SK-N-SH (cell line): ENCODE results near the gene NR1H4. TPM values are rescaled to one million over a fixed set of nuclear protein-coding genes. Genes with fewer than 3 reads are reported as not detected.

Experiments used
- CTCF ChIA-PET: fragments of 300-600, 350-600 bp; formaldehyde crosslinking; extraction: SDS; loops from one replicate; lab custom pipeline; 2021; lab: Yijun Ruan, JAX
- POLR2A ChIA-PET: fragments of 350-600 bp; sonication (Branson Sonifier 250); formaldehyde crosslinking; extraction: SDS; loops from one replicate; lab custom pipeline; 2020; ENCODE audit warnings: antibody characterized with exemption, inconsistent platforms; lab: Yijun Ruan, JAX
- DNase-seq: peaks from one replicate; pipeline ENCODE4 v3.0.0; 2012
- H2AFZ ChIP-seq: fragments of 200-600 bp; sonication (generic); 2 replicates; pipeline ENCODE4 v1.8.1; 2016; ENCODE audit warnings: antibody characterized with exemption, mild to moderate bottlenecking, low read depth
- H3F3A ChIP-seq: fragments of 200-600 bp; sonication (generic); replicated peaks from 2 replicates; pipeline ENCODE3; 2016; ENCODE audit warnings: antibody characterized with exemption, mild to moderate bottlenecking; ENCODE audit not compliant: insufficient read depth
- H3K27ac ChIP-seq, 2 experiments: fragments of 200-500 bp in 1 of 2; fragments of 200-600 bp in 1 of 2; sonication (Bioruptor generic) in 1 of 2; sonication (generic), shearing (Covaris generic) in 1 of 2; 2 replicates each; pipeline versions ENCODE4 v1.5.1 to v1.6.1; 2014 to 2016; ENCODE audit warnings: low read depth in 2 of 2, inconsistent platforms in 1 of 2, low read length in 1 of 2, mild to moderate bottlenecking in 1 of 2, mixed read lengths in 1 of 2
- H3K27me3 ChIP-seq: fragments of 200-600 bp; sonication (generic), shearing (Covaris generic); 2 replicates; pipeline ENCODE4 v1.6.1; 2016; ENCODE audit warnings: mixed run types; ENCODE audit not compliant: insufficient read depth
- H3K36me3 ChIP-seq, 2 experiments: fragments of 200-500 bp in 1 of 2; fragments of 200-600 bp in 1 of 2; sonication (Bioruptor generic) in 1 of 2; sonication (generic) in 1 of 2; replicated peaks in 1 of 2; 2 replicates each; pipeline versions ENCODE3 to v1.5.1; 2014 to 2016; ENCODE audit warnings: low read length in 1 of 2, mild to moderate bottlenecking in 1 of 2; ENCODE audit not compliant: insufficient read depth in 2 of 2, control insufficient read depth in 1 of 2
- H3K4me1 ChIP-seq, 2 experiments: fragments of 200-500 bp in 1 of 2; fragments of 200-600 bp in 1 of 2; sonication (Bioruptor generic) in 1 of 2; sonication (generic), shearing (Covaris generic) in 1 of 2; 2 replicates each; pipeline versions ENCODE4 v1.5.1 to v1.6.1; 2014 to 2016; ENCODE audit warnings: low read depth in 1 of 2, low read length in 1 of 2, mixed run types in 1 of 2; ENCODE audit not compliant: insufficient read depth in 2 of 2, control insufficient read depth in 1 of 2
- H3K4me2 ChIP-seq: fragments of 200-600 bp; sonication (generic), shearing (Covaris generic); 2 replicates; pipeline ENCODE4 v1.6.1; 2017; ENCODE audit warnings: mixed run types
- H3K4me3 ChIP-seq, 2 experiments: fragments of 200-500 bp in 1 of 2; fragments of 200-600 bp in 1 of 2; sonication (Bioruptor generic) in 1 of 2; sonication (generic), shearing (Covaris generic) in 1 of 2; 2 replicates each; pipeline versions ENCODE4 v1.5.1 to v1.8.1; 2014 to 2016; ENCODE audit warnings: low read depth in 2 of 2, inconsistent platforms in 1 of 2, low read length in 1 of 2, mild to moderate bottlenecking in 1 of 2, mixed read lengths in 1 of 2, moderate library complexity in 1 of 2
- H3K79me2 ChIP-seq: fragments of 200-600 bp; sonication (generic); 2 replicates; pipeline ENCODE4 v1.8.1; 2017; ENCODE audit warnings: mild to moderate bottlenecking; ENCODE audit not compliant: insufficient read depth
- H3K9ac ChIP-seq: fragments of 200-600 bp; sonication (generic); 2 replicates; pipeline ENCODE4 v1.6.1; 2017; ENCODE audit warnings: mixed run types
- H3K9me2 ChIP-seq: fragments of 200-600 bp; sonication (generic); 2 replicates; pipeline ENCODE4 v1.6.1; 2017; ENCODE audit warnings: mixed run types
- H3K9me3 ChIP-seq: fragments of 200-600 bp; sonication (generic); 2 replicates; pipeline ENCODE4 v1.6.1; 2017; ENCODE audit warnings: mixed run types, mild to moderate bottlenecking, moderate library complexity
- H4K20me1 ChIP-seq: fragments of 200-600 bp; sonication (generic); 2 replicates; pipeline ENCODE4 v1.6.1; 2017; ENCODE audit warnings: mild to moderate bottlenecking, mixed run types; ENCODE audit not compliant: insufficient read depth
- CTCF ChIP-seq: fragments of 200-600 bp; sonication (generic); IDR thresholded peaks from 2 replicates; pipeline ENCODE4 v1.6.1; 2017; ENCODE audit warnings: antibody characterized with exemption, mild to moderate bottlenecking, moderate library complexity
- ELF1 ChIP-seq: IDR thresholded peaks from 2 replicates; pipeline ENCODE4 v1.4.0; 2012
- EZH2phosphoT487 ChIP-seq: fragments of 200-600 bp; sonication (generic); IDR thresholded peaks from 2 replicates; pipeline ENCODE4 v1.6.1; 2017; ENCODE audit warnings: low read depth, mixed run types, mild to moderate bottlenecking, antibody characterized with exemption, moderate library complexity, borderline replicate concordance
- FOXM1 ChIP-seq: IDR thresholded peaks from 2 replicates; pipeline ENCODE4 v1.4.0; 2012; ENCODE audit warnings: low read depth, mild to moderate bottlenecking
- GABPA ChIP-seq: IDR thresholded peaks from 2 replicates; pipeline ENCODE4 v1.4.0; 2012; ENCODE audit warnings: low read depth, mild to moderate bottlenecking
- JUND ChIP-seq: IDR thresholded peaks from 2 replicates; pipeline ENCODE4 v1.4.0; 2012
- MAX ChIP-seq: IDR thresholded peaks from 2 replicates; pipeline ENCODE4 v1.4.0; 2012; ENCODE audit warnings: low read depth
- NFIC ChIP-seq: IDR thresholded peaks from 2 replicates; pipeline ENCODE4 v1.4.0; 2012; ENCODE audit warnings: borderline replicate concordance
- NRF1 ChIP-seq: IDR thresholded peaks from 2 replicates; pipeline ENCODE4 v1.6.1; 2012; ENCODE audit warnings: low read depth, mild to moderate bottlenecking, low read length
- RAD21 ChIP-seq: IDR thresholded peaks from 2 replicates; pipeline ENCODE4 v1.6.1; 2012; ENCODE audit warnings: mild to moderate bottlenecking, low read length
- RCOR1 ChIP-seq: fragments of 150-350 bp; IDR thresholded peaks from 2 replicates; pipeline ENCODE4 v1.6.1; 2017; ENCODE audit warnings: antibody characterized with exemption, low read length
- RFX5 ChIP-seq: IDR thresholded peaks from 2 replicates; pipeline ENCODE4 v1.6.1; 2012; ENCODE audit warnings: mild to moderate bottlenecking, improper control_type of control experiment, low read length
- RXRA ChIP-seq: IDR thresholded peaks from 2 replicates; pipeline ENCODE4 v1.4.0; 2012; ENCODE audit warnings: low read depth, mild to moderate bottlenecking, borderline replicate concordance
- SIN3A ChIP-seq: IDR thresholded peaks from 2 replicates; pipeline ENCODE4 v1.6.1; 2012; ENCODE audit warnings: low read depth, mild to moderate bottlenecking, low read length, moderate library complexity, borderline replicate concordance
- SMC3 ChIP-seq: IDR thresholded peaks from 2 replicates; pipeline ENCODE4 v1.6.1; 2012; ENCODE audit warnings: low read depth, low read length, improper control_type of control experiment
- TCF12 ChIP-seq: IDR thresholded peaks from 2 replicates; pipeline ENCODE4 v1.4.0; 2012
- TEAD4 ChIP-seq: IDR thresholded peaks from 2 replicates; pipeline ENCODE4 v1.4.0; 2012; ENCODE audit warnings: mild to moderate bottlenecking, borderline replicate concordance; ENCODE audit not compliant: insufficient read depth
- USF1 ChIP-seq: IDR thresholded peaks from 2 replicates; pipeline ENCODE4 v1.4.0; 2012; ENCODE audit warnings: low read depth, borderline replicate concordance
- ZBTB33 ChIP-seq: IDR thresholded peaks from 2 replicates; pipeline ENCODE4 v1.4.0; 2012; ENCODE audit warnings: low read depth, borderline replicate concordance
- WGBS: methylation state at CpG from one replicate; pipeline ENCODE4 v1.1.6; 2017; ENCODE audit warnings: low lambda C conversion rate; 5-methylcytosine and 5-hydroxymethylcytosine counted together
- polyA plus RNA-seq, 3 experiments: library from polyadenylated mRNA; depleted of rRNA; stranded (reverse); fragments of >200 nt; gene quantifications; 2 replicates each; pipeline ENCODE4 v1.2.3, GENCODE V29; 2012
- TF ChIP-seq, protein P1 (sequence below): IDR thresholded peaks from 2 replicates; pipeline ENCODE4; 2012

Gene NR1H4
- polyA plus RNA-seq, 1 of the 3 experiments (the other 2 are of a cell fraction) = not detected

DNA sequence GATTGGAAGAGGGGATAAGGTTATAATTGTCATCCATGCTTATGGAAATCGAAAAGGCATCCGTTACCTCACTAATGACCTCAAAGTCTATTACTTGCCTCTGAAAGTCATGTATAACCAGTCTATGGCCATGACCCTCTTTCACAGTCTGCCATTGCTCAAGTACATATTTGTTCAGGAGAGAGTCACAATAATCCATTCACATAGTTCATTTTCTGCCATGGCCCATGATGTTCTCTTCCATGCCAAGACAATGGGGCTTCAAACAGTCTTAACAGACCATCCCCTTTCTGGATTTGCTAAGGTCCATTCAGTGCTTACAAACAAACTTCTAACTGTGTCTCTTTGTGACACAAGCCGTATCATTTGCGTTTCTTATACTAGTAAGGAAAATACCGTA is 105.3 kb downstream of the NR1H4 start (continued):
- TF ChIP-seq CTCF (no peak), NRF1 (no peak)
- TF ChIP-seq, all 33 proteins: peak for 0

GRCh38 chr12:100579844-100580243 is 106.2 kb downstream of the NR1H4 start:
- POLR2A ChIA-PET = no interaction called here
- CTCF ChIA-PET = no interaction called here
- 84% methylated on average over 2 of the region's 2 CpGs for WGBS
- Histone ChIP-seq H3K36me3 (no peaks in the 10 kb centered on the region), H3K4me2 (no peak overlapping the region), H3K4me3 (no peak overlapping the region), H3K9ac (no peak overlapping the region), H3K27me3 (no peaks in the 10 kb centered on the region), H3K9me3 (peaks cover 10% of the 10 kb centered on the region; the same call in 1 of the 2 replicates), H3F3A (peaks cover 15% of the 10 kb centered on the region), H3K79me2 (peaks cover 98% of the 10 kb centered on the region), H3K9me2 (no peaks in the 10 kb centered on the region), H4K20me1 (no peaks in the 10 kb centered on the region; the same call in 1 of the 2 replicates), H2AFZ (no peak overlapping the region), H3K27ac (no peak overlapping the region), H3K4me1 (peaks cover 0 to 12% of the 10 kb centered on the region in 2 experiments; a peak in 2 of 4 replicates)
- TF ChIP-seq TEAD4 = no peak
- TF ChIP-seq CTCF = no peak
- no peak for TF ChIP-seq SMC3
- TF ChIP-seq RFX5 = no peak
- TF ChIP-seq NFIC = no peak
- no peak for TF ChIP-seq ELF1
- no peak for TF ChIP-seq GABPA
- TF ChIP-seq SIN3A = no peak
- TF ChIP-seq JUND = no peak
- TF ChIP-seq EZH2phosphoT487 = no peak
- TF ChIP-seq ZBTB33 = no peak
- TF ChIP-seq, protein P1, sequence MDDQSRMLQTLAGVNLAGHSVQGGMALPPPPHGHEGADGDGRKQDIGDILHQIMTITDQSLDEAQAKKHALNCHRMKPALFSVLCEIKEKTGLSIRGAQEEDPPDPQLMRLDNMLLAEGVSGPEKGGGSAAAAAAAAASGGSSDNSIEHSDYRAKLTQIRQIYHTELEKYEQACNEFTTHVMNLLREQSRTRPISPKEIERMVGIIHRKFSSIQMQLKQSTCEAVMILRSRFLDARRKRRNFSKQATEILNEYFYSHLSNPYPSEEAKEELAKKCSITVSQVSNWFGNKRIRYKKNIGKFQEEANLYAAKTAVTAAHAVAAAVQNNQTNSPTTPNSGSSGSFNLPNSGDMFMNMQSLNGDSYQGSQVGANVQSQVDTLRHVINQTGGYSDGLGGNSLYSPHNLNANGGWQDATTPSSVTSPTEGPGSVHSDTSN = no peak
- TF ChIP-seq MAX = no peak
- no peak for TF ChIP-seq NRF1
- no peak for TF ChIP-seq FOXM1
- no peak for TF ChIP-seq TCF12
- no peak for TF ChIP-seq RXRA
- TF ChIP-seq RCOR1 = no peak
- TF ChIP-seq USF1 = no peak
- no peak for TF ChIP-seq RAD21
- DNase-seq = no peak
